SK-N-MC (cell line): ENCODE data around the gene POLG.

Experiments used
- EZH2 ChIP-seq: fragments of 200-600 bp; sonication (generic); IDR thresholded peaks from one replicate; pipeline ENCODE4 v1.6.1; 2017; ENCODE audit warnings: antibody characterized with exemption
- FOXP2 ChIP-seq: optimal IDR thresholded peaks from 2 replicates; pipeline ENCODE3; 2011; ENCODE audit warnings: mild to moderate bottlenecking, moderate library complexity; ENCODE audit not compliant: insufficient read depth; ENCODE audit errors: extremely low read length, control extremely low read depth
- POLR2AphosphoS5 ChIP-seq: IDR thresholded peaks from 2 replicates; pipeline ENCODE4 v1.6.1; 2012; ENCODE audit warnings: mild to moderate bottlenecking, low read depth, low read length, borderline replicate concordance

DNA sequence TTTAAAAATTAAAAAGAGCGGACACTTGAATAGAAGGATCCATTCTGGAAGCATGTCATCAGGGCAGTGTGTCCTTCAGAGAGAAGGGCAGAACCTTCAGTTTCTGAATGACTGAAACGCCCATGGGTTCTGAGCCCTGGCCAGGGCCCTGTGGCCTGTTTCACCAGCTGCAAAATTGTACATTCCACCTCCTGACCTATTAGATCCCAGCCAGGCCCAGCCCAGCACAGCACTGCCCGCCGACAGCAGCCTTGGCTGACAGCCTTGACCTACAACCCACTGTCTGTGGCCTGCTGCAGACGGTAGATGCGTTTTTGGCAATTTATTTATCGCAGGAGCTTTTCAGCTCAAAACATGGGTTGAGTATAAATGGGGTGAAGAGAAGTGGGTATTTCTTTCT is 5.9 kb upstream of the POLG start:
- TF ChIP-seq POLR2AphosphoS5 (no peak), EZH2 (no peak), FOXP2 (no peak)
